ENCODE measurements around the gene UBE2D2.
A peak's percentile ranks its signal among the peaks of the same experiment; 100 is the strongest.

UBE2D2 gene

GRCh38 chr5:139654464-139654863, 93.3 kb downstream of the UBE2D2 start:
- H3K79me2 ChIP-seq (ENCODE audit: insufficient read depth, low read length): peaks cover 95% of the 10 kb centered on the region
- H3K27ac ChIP-seq (ENCODE audit: low read depth, low read length, poor library complexity, severe bottlenecking): peak overlapping the region; percentile 80
- no peaks in the 10 kb centered on the region for H3K9me3 ChIP-seq (ENCODE audit: low read length)
- peaks cover 13% of the 10 kb centered on the region; the same call in 1 of the 2 replicates for H3K36me3 ChIP-seq (ENCODE audit: insufficient read depth, low read length)
- peak overlapping the region; percentile 89 for H3K4me2 ChIP-seq (ENCODE audit: low read length)
- H4K20me1 ChIP-seq (ENCODE audit: insufficient read depth, low read length): no peaks in the 10 kb centered on the region
- no peak overlapping the region for H2AFZ ChIP-seq (ENCODE audit: low read length)
- peak overlapping the region; percentile 48; the same call in 1 of the 2 replicates for H3K9ac ChIP-seq (ENCODE audit: low read length)
- no peaks in the 10 kb centered on the region for H3K27me3 ChIP-seq (ENCODE audit: insufficient read depth, low read length)
- H3K9me2 ChIP-seq (ENCODE audit: low read depth, low read length): no peaks in the 10 kb centered on the region
- no peak for TF ChIP-seq EZH2 (IDR thresholded peaks at IDR 0.05; ENCODE audit: borderline replicate concordance, low read length)
- TF ChIP-seq CTCF (IDR thresholded peaks at IDR 0.05; ENCODE audit: low read length): no peak
- peaks cover 89% of the 10 kb centered on the region for H3K4me1 ChIP-seq (ENCODE audit: insufficient read depth, low read length, severe bottlenecking)
- peak overlapping the region; percentile 98 for H3K4me3 ChIP-seq (ENCODE audit: low read depth, low read length, poor library complexity, severe bottlenecking)
- no peaks in the 10 kb centered on the region for H3F3A ChIP-seq (ENCODE audit: insufficient read depth, low read length)

- Histone ChIP-seq H3K4me3 (ENCODE audit: low read depth, low read length, poor library complexity, severe bottlenecking) (peak overlapping the region; percentile 98), H3F3A (ENCODE audit: insufficient read depth, low read length) (no peaks in the 10 kb centered on the region), H3K27ac (ENCODE audit: low read depth, low read length, poor library complexity, severe bottlenecking) (peak overlapping the region; percentile 80), H3K4me1 (ENCODE audit: insufficient read depth, low read length, severe bottlenecking) (peaks cover 95% of the 10 kb centered on the region), H3K36me3 (ENCODE audit: insufficient read depth, low read length) (peaks cover 7% of the 10 kb centered on the region; the same call in 1 of the 2 replicates), H3K79me2 (ENCODE audit: insufficient read depth, low read length) (peaks cover 91% of the 10 kb centered on the region), H3K9me2 (ENCODE audit: low read depth, low read length) (no peaks in the 10 kb centered on the region), H4K20me1 (ENCODE audit: insufficient read depth, low read length) (no peaks in the 10 kb centered on the region), H3K9ac (ENCODE audit: low read length) (peak overlapping the region; percentile 48; the same call in 1 of the 2 replicates), H3K9me3 (ENCODE audit: low read length) (no peaks in the 10 kb centered on the region), H2AFZ (ENCODE audit: low read length) (no peak overlapping the region), H3K27me3 (ENCODE audit: insufficient read depth, low read length) (no peaks in the 10 kb centered on the region), H3K4me2 (ENCODE audit: low read length) (peak overlapping the region; percentile 89)
- TF ChIP-seq EZH2 (IDR thresholded peaks at IDR 0.05; ENCODE audit: borderline replicate concordance, low read length) (no peak), CTCF (IDR thresholded peaks at IDR 0.05; ENCODE audit: low read length) (no peak)
These were observed 93.8 kb downstream of the UBE2D2 start for GRCh38 chr5:139654871-139655491.

- TF ChIP-seq CTCF (IDR thresholded peaks at IDR 0.05; ENCODE audit: low read length): no peak
- TF ChIP-seq EZH2 (IDR thresholded peaks at IDR 0.05; ENCODE audit: borderline replicate concordance, low read length): no peak
- no peak overlapping the region for H2AFZ ChIP-seq (ENCODE audit: low read length)
- peak overlapping the region; percentile 4; the same call in 1 of the 2 replicates for H3K9ac ChIP-seq (ENCODE audit: low read length)
- peak overlapping the region; percentile 80 for H3K27ac ChIP-seq (ENCODE audit: low read depth, low read length, poor library complexity, severe bottlenecking)
- H3F3A ChIP-seq (ENCODE audit: insufficient read depth, low read length): no peaks in the 10 kb centered on the region
- H3K9me2 ChIP-seq (ENCODE audit: low read depth, low read length): no peaks in the 10 kb centered on the region
- no peaks in the 10 kb centered on the region for H3K9me3 ChIP-seq (ENCODE audit: low read length)
- 0 out of 2 replicates have a peak, but pooled peaks cover 4% of the 10 kb centered on the region for H3K36me3 ChIP-seq (ENCODE audit: insufficient read depth, low read length)
- no peaks in the 10 kb centered on the region for H3K27me3 ChIP-seq (ENCODE audit: insufficient read depth, low read length)
- no peaks in the 10 kb centered on the region for H4K20me1 ChIP-seq (ENCODE audit: insufficient read depth, low read length)
- peak overlapping the region; percentile 27; the same call in 1 of the 2 replicates for H3K4me2 ChIP-seq (ENCODE audit: low read length)
- H3K79me2 ChIP-seq (ENCODE audit: insufficient read depth, low read length): peaks cover 83% of the 10 kb centered on the region
- H3K4me1 ChIP-seq (ENCODE audit: insufficient read depth, low read length, severe bottlenecking): peaks cover 98% of the 10 kb centered on the region
- no peak overlapping the region for H3K4me3 ChIP-seq (ENCODE audit: low read depth, low read length, poor library complexity, severe bottlenecking)
These were observed 94.7 kb downstream of the UBE2D2 start for GRCh38 chr5:139655727-139656271.
